GM10847 (cell line): ENCODE data around the gene CXXC5.

Source experiments
- POLR2A ChIP-seq: IDR thresholded peaks from 2 replicates; pipeline ENCODE4 v1.6.1; 2011; ENCODE audit not compliant: insufficient read length; ENCODE audit errors: extremely low read depth

The CXXC5 gene

GRCh38 chr5:139667730-139668063, 19.5 kb downstream of the CXXC5 start:
- no peak for TF ChIP-seq POLR2A

DNA sequence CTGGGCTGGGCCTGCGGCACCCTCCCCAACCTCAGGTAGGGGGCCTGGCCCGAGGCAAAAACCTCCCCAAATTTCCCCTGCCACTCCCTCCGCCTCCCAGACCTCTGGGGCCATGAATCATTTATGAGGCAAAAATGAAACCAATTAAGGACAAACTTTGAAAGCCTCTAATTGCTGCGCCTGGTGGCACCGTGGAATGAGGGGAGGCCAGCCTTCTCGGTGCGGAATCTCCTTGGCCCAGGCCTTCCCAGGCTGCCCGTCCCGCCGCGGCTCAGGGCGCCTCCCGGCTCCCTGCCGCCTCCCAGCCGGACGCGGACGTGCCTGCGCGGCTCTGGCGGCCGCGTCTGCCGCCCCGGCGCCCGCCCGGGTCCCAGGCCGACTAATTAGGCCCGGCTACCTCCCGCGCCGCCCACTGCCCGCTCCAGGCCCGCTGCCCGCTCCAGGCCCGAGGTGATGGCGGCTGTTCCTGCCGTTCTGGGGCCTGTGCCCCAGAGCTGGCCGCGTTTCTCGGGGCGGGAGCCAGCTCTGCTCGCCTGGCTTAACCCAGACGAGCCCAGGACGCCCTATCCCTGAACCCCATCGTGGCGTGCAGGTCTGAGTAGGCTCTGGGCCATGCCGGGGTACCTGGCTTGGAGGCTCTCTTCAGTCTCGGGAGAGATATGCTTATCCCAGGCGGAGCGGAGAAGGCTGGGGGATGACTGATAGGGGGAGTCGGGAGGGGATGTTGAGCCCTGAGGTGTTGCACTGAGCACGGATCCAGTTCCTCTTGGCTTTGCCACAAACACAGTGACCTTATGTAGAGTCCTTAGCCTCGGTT, 20.1 kb downstream of the CXXC5 start:
- TF ChIP-seq POLR2A, result peak; percentile 23

GRCh38 chr5:139668924-139669661, 20.9 kb downstream of the CXXC5 start:
- no peak for TF ChIP-seq POLR2A

- TF ChIP-seq POLR2A, result no peak
Observed at GRCh38 chr5:139669662-139670368, 21.7 kb downstream of the CXXC5 start.

GRCh38 chr5:139670369-139671095, 22.4 kb downstream of the CXXC5 start:
- peak; percentile 15 for TF ChIP-seq POLR2A

GRCh38 chr5:139671096-139671841, 23.1 kb downstream of the CXXC5 start:
- TF ChIP-seq POLR2A, result no peak

DNA sequence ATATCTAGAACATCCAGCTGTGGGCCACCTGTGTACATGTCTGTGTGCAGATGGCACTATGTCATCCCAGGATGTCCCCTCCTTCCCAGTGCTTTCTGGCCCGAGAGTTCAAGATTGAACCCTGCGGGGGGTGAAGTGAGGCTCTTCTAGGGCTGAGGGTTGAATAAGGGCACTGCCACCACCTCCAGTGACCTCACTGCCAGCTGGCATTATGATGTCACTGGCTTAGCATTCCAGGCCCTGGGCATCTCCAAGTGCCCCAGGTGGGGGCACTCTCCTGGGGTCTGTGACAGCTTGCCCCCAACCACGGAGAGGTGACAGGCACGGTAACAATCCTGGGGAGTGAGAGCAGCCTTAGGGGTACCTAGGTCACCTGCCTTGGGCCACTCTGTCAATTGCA, 27.1 kb downstream of the CXXC5 start:
- no peak for TF ChIP-seq POLR2A

DNA sequence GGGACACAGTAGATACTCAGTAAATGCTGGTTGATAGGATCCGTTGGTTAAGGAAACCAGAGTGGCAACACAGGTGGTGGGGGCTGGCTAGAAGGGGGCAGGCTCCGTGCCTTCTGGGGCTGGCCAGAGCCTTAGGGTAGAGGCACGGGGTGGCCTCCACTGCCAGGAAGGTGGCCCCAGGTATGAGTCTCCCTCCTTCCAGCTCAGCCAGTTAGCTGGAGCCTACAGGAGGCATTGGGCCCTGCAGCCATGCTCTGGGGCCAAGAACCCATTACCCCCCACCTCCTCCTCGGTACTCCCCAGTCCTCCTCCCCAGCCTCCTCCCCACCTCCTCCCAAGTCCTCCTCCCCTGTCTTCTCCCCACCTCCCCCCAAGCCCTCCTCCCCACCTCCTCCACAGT, 27.7 kb downstream of the CXXC5 start:
- TF ChIP-seq POLR2A, result no peak

GRCh38 chr5:139676406-139676805, 28.3 kb downstream of the CXXC5 start:
- TF ChIP-seq POLR2A, result no peak

DNA sequence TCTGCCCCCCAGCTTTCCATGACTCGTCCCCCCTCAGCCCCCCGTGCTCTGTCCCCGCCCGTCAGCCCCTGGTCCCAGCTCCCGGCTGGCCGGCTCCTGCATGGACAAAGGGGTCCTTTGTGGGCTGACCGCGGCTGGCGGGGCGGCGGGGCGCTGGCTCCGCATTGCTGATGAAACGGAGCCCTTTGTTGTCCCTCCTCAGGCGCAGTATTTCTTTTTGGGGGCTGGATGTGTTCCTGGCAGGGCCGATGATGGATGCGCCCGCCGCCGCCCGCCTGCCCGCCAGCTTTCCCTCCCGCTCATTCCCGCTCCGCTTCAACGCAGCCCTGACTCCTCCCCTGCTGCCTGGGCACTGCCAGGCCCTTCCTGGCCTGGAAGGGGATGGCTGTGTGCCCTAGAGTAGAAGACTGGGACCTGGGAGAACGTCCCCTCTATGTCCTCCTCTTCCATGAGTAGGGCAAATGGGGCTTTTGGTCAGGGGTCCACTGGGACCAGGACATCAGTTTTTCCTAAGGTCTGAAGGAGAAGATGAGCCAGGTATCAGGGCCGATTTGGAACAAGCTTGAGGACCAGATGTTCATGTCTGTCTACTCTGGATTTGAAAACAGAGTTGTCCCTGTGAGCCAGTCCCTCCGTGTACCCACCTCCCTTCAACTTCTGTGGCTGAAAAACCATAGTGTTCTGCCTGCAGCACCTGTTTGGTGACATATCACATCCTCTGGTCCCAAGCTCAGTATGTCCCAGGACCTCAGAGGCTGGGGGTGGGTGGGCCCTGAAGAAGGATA, 29.0 kb downstream of the CXXC5 start:
- TF ChIP-seq POLR2A, result no peak

- no peak for TF ChIP-seq POLR2A
Observed at GRCh38 chr5:139677736-139678613, 29.8 kb downstream of the CXXC5 start.

DNA sequence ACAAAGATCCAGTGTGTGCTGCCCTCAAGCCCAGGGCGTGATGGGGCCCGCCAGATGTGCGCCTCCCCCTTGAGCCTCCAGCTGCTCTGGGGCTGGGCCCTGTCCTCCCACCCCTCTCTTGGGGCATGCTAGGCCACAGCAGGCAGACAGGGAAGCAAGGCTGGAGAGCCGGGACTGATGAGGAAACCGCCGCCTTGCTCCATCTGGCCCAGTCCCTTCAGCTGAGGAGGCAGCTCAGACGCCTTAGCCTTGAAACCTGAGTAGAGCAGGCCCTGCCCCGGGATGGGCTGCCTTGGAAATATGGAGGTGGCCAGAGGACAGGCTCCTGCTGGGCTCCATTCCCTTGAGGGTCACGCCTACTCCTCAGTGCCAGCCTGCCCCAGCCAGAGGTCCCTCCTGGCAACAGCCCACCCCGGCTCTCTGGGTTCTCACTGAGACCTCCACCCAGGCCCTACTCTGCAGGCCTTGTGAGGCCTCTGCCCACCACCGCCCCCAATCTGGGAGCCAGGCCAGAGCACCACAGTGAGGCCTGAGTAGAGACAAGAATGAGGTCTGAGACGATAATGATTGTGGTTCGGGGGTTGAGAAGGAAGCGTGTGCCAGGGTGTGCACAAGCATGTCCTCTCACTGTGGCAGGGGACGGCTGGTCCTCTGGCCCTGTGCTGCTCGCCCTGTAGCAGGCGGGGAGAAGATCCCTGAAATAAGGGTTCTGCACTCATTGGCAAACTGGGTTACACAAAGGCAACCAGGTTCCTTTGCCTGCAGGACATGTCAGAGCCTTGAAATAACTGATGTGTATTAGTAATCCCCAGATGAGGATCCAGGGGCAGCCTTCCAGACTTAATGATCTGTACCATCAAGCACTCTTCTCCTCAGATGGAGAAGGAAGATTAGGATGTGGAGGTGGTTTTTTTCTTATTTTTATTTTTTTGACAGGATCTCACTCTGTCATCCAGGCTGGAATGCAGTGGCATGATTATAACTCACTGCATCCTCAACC, 30.9 kb downstream of the CXXC5 start:
- no peak for TF ChIP-seq POLR2A
